Measurements from ENCODE around the gene INSC. TPM values are rescaled to one million over a fixed set of nuclear protein-coding genes. Genes with fewer than 3 reads are reported as not detected.

Gene INSC
- total and polyA plus RNA-seq, 9 of the 15 experiments (the other 6 are each of a cell fraction or from before 2014, with no cell fraction given) = not detected

- DNase-seq (ENCODE audit: extremely low read depth in 1 of 4, low spot score in 3 of 4) (no peak), FAIRE-seq (no peak), ATAC-seq (no peak)
- Histone ChIP-seq H4K20me1 (replicated peaks; ENCODE audit: control insufficient read depth, insufficient read depth, low read length) (no peaks in the 10 kb centered on the region), H3K4me2 (ENCODE audit: insufficient read depth, low read length) (no peak overlapping the region), H3K36me3 (ENCODE audit: control insufficient read depth, insufficient read depth, low read length) (no peaks in the 10 kb centered on the region), H3K79me2 (ENCODE audit: control insufficient read depth, insufficient read depth, low read length) (no peaks in the 10 kb centered on the region), H3K4me3 (no peak overlapping the region), H3K4me1 (replicated peaks in 1 of 2; ENCODE audit: control insufficient read depth in 2 of 2, insufficient read depth in 2 of 2, low read length in 2 of 2) (no peaks in the 10 kb centered on the region), H3K9me3 (replicated peaks; ENCODE audit: control insufficient read depth, insufficient read depth, low read depth, low read length) (no peaks in the 10 kb centered on the region), H3K9ac (ENCODE audit: insufficient read depth in 1 of 2, low read depth in 2 of 2, low read length in 2 of 2) (no peak overlapping the region), H2AFZ (ENCODE audit: low read depth, low read length) (no peak overlapping the region), H3K27me3 (ENCODE audit: control insufficient read depth in 2 of 2, insufficient read depth in 2 of 2, low read length in 2 of 2) (no peaks in the 10 kb centered on the region; a peak in 1 of 5 replicates), H3K9me1 (ENCODE audit: control insufficient read depth, insufficient read depth, low read length) (no peaks in the 10 kb centered on the region), H3K27ac (ENCODE audit: extremely low read depth, low read depth, low read length) (no peak overlapping the region)
- in situ Hi-C loops (cut with MboI) = no loop called here
- ChIA-PET POLR2A (interaction anchor here (0.6 kb wide), 1 partner anchor 496 kb away, joined by 3 read pairs; no protein-coding TSS in a partner anchor), CTCF (ENCODE audit: low intra/inter-chr PET ratio) (no interaction called here)
- no TSS peak for BruUV-seq (replicated peaks)
- intact Hi-C loops (cut with micrococcal nuclease) = no loop called here
- whole genome bisulfite sequencing (ENCODE audit: insufficient coverage, low coverage, missing lambda C conversion rate) = 0% methylated on average over 2 of the region's 2 CpGs
- TF ChIP-seq ATF3 (IDR thresholded peaks at IDR 0.05) (no peak), ATF3 (CRISPR knock-in tag; conservative IDR thresholded peaks at IDR 0.05) (no peak), SMAD1 (IDR thresholded peaks at IDR 0.05; ENCODE audit: low read depth, low read length, partially characterized antibody) (no peak), ILK (tag; IDR thresholded peaks at IDR 0.05; ENCODE audit: borderline replicate concordance, low read depth) (no peak), RNF2 (IDR thresholded peaks at IDR 0.05) (no peak), TGIF2 (CRISPR knock-in tag; IDR thresholded peaks at IDR 0.05) (no peak), TEAD2 (tag; IDR thresholded peaks at IDR 0.05) (no peak), POLR2A (conservative IDR thresholded peaks at IDR 0.05) (no peak), PHB2 (IDR thresholded peaks at IDR 0.05; ENCODE audit: low read depth) (no peak), YY1 (IDR thresholded peaks at IDR 0.05; ENCODE audit: borderline replicate concordance in 1 of 3, control insufficient read depth in 1 of 3, extremely low read depth in 1 of 3, insufficient read depth in 3 of 3, insufficient read length in 1 of 3, insufficient replicate concordance in 2 of 3, low read depth in 1 of 3, low read length in 2 of 3) (no peak), ZMIZ1 (IDR thresholded peaks at IDR 0.05; ENCODE audit: low read depth in 2 of 2, low read length in 2 of 2) (no peak), ZBTB1 (CRISPR knock-in tag; IDR thresholded peaks at IDR 0.05; ENCODE audit: borderline replicate concordance, low read depth) (no peak), FUS (optimal IDR thresholded peaks at IDR 0.05; ENCODE audit: low read depth, low read length) (no peak), ZBTB8A (IDR thresholded peaks at IDR 0.05; ENCODE audit: partially characterized antibody) (no peak)
- TF ChIP-seq, protein P1, sequence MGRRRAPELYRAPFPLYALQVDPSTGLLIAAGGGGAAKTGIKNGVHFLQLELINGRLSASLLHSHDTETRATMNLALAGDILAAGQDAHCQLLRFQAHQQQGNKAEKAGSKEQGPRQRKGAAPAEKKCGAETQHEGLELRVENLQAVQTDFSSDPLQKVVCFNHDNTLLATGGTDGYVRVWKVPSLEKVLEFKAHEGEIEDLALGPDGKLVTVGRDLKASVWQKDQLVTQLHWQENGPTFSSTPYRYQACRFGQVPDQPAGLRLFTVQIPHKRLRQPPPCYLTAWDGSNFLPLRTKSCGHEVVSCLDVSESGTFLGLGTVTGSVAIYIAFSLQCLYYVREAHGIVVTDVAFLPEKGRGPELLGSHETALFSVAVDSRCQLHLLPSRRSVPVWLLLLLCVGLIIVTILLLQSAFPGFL (CRISPR knock-in tag; IDR thresholded peaks at IDR 0.05) = no peak
Observed at GRCh38 chr11:15229069-15229468, 114.3 kb downstream of the INSC start.
